ENCODE data around the gene AP1S2. TPM values are rescaled to one million over a fixed set of nuclear protein-coding genes. Genes with fewer than 3 reads are reported as not detected.

The AP1S2 gene
- total and polyA plus RNA-seq, 9 of the 15 experiments (the other 6 are each of a cell fraction or from before 2014, with no cell fraction given): 11.1 to 64.2 (median 25.8) TPM

DNA sequence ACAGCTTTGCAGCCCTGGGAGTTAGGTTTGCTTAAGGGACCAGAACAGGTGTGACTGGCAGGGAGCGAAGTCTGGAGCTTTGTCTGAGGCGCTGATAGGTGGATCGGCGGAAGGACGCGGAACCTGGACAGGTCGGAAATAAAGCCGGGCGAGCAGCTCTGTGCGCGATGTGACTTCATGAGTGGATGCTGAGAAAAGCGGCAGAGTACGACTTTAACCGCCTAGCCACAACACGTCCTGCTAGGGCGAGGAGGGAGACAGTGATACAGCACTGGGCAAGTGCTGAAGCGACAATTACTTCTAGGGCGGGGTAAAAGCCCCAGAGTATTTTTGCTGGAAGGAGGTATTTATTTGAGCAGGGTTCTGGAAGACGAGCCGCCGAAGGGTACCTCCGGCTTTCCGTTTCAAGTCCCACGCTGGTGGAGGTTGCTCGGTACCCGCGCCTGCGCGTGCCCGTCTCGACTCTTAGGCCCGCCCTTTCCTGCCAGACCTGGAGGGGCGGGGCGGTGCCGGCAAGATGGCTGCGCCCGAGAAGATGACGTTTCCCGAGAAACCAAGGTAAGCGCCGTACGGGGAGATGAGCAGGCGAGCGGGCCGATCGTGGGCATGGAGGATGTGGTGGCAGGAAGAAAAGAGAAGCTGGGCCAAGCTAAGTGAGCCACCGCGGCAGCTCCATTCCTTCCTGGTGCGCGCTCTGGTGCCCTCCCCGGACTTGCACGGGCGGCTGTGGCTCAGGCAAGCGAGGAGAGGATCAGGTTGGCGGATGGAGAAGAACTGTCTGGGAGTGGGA lies 64.4 kb downstream of the AP1S2 start, which contains the start of gene ZRSR2:
ZRSR2 (plus strand) TSS at position 506 of the 790 bp plus-strand sequence; CDS start at position 518, 12 bp downstream.
- no TSS peak for BruUV-seq (replicated peaks)
- FAIRE-seq (peak; percentile 73), DNase-seq (ENCODE audit: extremely low read depth in 1 of 4, low spot score in 3 of 4) (peak; percentile 82 to 88 (median 84)), ATAC-seq (peak; percentile 99)
- peaks cover 3 to 5% of the 10 kb centered on the region in 2 experiments; a peak in 3 of 5 replicates for H3K4me1 ChIP-seq (replicated peaks in 1 of 2; ENCODE audit: control insufficient read depth in 2 of 2, insufficient read depth in 2 of 2, low read length in 2 of 2)
- ChIA-PET POLR2A (interaction anchor here (1.0 kb wide), 1 partner anchor 26 kb away, joined by 5 read pairs; no protein-coding TSS in a partner anchor), CTCF (ENCODE audit: low intra/inter-chr PET ratio) (no interaction called here)
- in situ Hi-C loops (cut with MboI): no loop called here
- H3K27ac ChIP-seq (ENCODE audit: extremely low read depth, low read depth, low read length): peak within 1 kb of the TSS; percentile 63
- peaks cover 7% of the 10 kb centered on the region for H3K79me2 ChIP-seq (ENCODE audit: control insufficient read depth, insufficient read depth, low read length)
- peak within 1 kb of the TSS; percentile 90 for H3K4me2 ChIP-seq (ENCODE audit: insufficient read depth, low read length)
- H3K36me3 ChIP-seq (ENCODE audit: control insufficient read depth, insufficient read depth, low read length): peaks cover 4% of the 10 kb centered on the region; the same call in 1 of the 3 replicates
- WGBS (ENCODE audit: insufficient coverage, low coverage, missing lambda C conversion rate): 2% methylated on average over 41 of the region's 55 CpGs
- intact Hi-C loops (cut with micrococcal nuclease): no loop called here
- H4K20me1 ChIP-seq (replicated peaks; ENCODE audit: control insufficient read depth, insufficient read depth, low read length): no peaks in the 10 kb centered on the region
- H3K9me1 ChIP-seq (ENCODE audit: control insufficient read depth, insufficient read depth, low read length): no peaks in the 10 kb centered on the region
- no peaks in the 10 kb centered on the region for H3K27me3 ChIP-seq (ENCODE audit: control insufficient read depth in 2 of 2, insufficient read depth in 2 of 2, low read length in 2 of 2)
- peak within 1 kb of the TSS; percentile 70 to 95 for H3K9ac ChIP-seq (ENCODE audit: insufficient read depth in 1 of 2, low read depth in 2 of 2, low read length in 2 of 2)
- peak within 1 kb of the TSS; percentile 95 for H2AFZ ChIP-seq (ENCODE audit: low read depth, low read length)
- peak within 1 kb of the TSS; percentile 83 for H3K4me3 ChIP-seq
- H3K9me3 ChIP-seq (replicated peaks; ENCODE audit: control insufficient read depth, insufficient read depth, low read depth, low read length): no peaks in the 10 kb centered on the region
- TF ChIP-seq NR2C1 (IDR thresholded peaks at IDR 0.05) (no peak), NR2C1 (tag; IDR thresholded peaks at IDR 0.05) (no peak), BCOR (IDR thresholded peaks at IDR 0.05) (no peak), CREM (IDR thresholded peaks at IDR 0.05; ENCODE audit: low read depth) (peak; percentile 72), SIN3A (IDR thresholded peaks at IDR 0.05; ENCODE audit: borderline replicate concordance in 2 of 2, control insufficient read depth in 1 of 2, low read depth in 2 of 2, low read length in 2 of 2) (peak in 1 of 2 experiments; percentile 22; a peak in 2 of 4 replicates), PHF20 (IDR thresholded peaks at IDR 0.05; ENCODE audit: partially characterized antibody) (peak; percentile 5), ETV5 (CRISPR knock-in tag; IDR thresholded peaks at IDR 0.05; ENCODE audit: low read depth) (no peak), CBFA2T3 (IDR thresholded peaks at IDR 0.05) (no peak), ATF6 (CRISPR knock-in tag; IDR thresholded peaks at IDR 0.05) (no peak), BHLHE40 (IDR thresholded peaks at IDR 0.05; ENCODE audit: low read length) (peak; percentile 22; the same call in 1 of the 2 replicates), NKRF (IDR thresholded peaks at IDR 0.05; ENCODE audit: borderline replicate concordance) (peak; percentile 90), KDM5B (IDR thresholded peaks at IDR 0.05; ENCODE audit: insufficient replicate concordance, low read depth, low read length) (peak; percentile 81), STAT5A (IDR thresholded peaks at IDR 0.05; ENCODE audit: borderline replicate concordance, low read length) (no peak), ZNF384 (IDR thresholded peaks at IDR 0.05; ENCODE audit: low read depth, low read length) (no peak), ZZZ3 (IDR thresholded peaks at IDR 0.05) (no peak), MYNN (IDR thresholded peaks at IDR 0.05) (no peak), MYNN (CRISPR knock-in tag; IDR thresholded peaks at IDR 0.05) (no peak), RCOR1 (IDR thresholded peaks at IDR 0.05; ENCODE audit: borderline replicate concordance in 1 of 2, low read depth in 2 of 2, low read length in 2 of 2) (0 out of 4 replicates have a peak, but pooled peaks of 1 of the 2 experiments have one; percentile 24)
